T-helper 9 cell (primary cell): Measurements from ENCODE around the gene ZNF831.

Source experiments
- DNase-seq: peaks from one replicate; pipeline ENCODE4 v3.0.0-alpha.2; 2020

ZNF831 gene

GRCh38 chr20:59182401-59183044, 18.9 kb downstream of the ZNF831 start:
- no peak for DNase-seq

DNA sequence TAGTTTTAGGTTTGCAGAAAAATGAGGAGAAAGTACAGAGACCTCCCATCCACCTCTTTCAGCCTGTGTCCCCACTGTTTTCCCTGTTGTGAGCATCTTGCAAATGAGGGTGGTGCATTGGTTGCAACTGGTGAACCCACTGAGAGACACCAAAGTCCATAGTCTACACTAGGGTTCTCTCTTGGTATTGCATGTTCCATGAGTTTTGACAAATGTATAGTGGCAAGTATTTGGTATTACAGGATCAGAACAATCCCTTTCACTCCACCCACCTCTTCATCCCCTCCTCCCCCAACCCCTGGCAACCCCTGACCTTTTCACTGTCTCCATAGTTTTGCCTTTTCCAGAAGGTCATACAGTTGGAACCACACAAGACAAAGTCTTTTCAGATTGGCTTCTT, 20.1 kb downstream of the ZNF831 start:
- no peak for DNase-seq

GRCh38 chr20:59184880-59185447, 21.3 kb downstream of the ZNF831 start:
- DNase-seq: no peak

GRCh38 chr20:59185809-59186208, 22.2 kb downstream of the ZNF831 start:
- DNase-seq: no peak

- no peak for DNase-seq
Observed at GRCh38 chr20:59190466-59190865, 26.8 kb downstream of the ZNF831 start.

GRCh38 chr20:59191036-59191755, 27.6 kb downstream of the ZNF831 start:
- DNase-seq: no peak

DNA sequence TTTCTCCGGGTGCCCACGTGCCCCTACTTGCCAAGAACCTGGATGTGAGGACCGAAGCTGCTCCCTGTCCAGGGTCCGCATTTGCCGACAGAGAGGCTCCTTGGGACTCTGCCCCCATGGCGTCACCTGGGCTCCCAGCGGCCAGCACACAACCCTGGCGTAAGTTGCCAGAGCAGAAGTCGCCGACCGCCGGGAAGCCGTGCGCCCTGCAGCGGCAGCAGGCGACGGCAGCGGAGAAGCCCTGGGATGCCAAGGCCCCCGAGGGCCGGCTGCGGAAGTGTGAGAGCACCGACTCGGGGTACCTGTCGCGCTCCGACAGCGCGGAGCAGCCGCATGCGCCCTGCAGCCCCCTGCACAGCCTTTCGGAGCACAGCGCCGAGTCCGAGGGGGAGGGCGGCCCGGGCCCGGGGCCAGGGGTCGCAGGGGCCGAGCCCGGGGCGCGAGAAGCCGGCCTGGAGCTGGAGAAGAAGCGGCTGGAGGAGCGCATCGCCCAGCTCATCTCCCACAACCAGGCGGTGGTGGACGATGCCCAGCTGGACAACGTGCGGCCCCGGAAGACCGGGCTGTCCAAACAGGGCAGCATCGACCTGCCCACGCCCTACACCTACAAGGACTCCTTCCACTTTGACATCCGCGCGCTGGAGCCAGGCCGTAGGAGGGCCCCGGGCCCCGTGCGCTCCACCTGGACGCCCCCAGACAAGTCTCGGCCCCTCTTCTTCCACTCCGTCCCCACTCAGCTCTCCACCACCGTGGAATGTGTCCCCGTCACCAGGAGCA, 28.3 kb downstream of the ZNF831 start:
- no peak for DNase-seq

- DNase-seq: no peak
Observed at GRCh38 chr20:59192533-59192896, 28.9 kb downstream of the ZNF831 start.

DNA sequence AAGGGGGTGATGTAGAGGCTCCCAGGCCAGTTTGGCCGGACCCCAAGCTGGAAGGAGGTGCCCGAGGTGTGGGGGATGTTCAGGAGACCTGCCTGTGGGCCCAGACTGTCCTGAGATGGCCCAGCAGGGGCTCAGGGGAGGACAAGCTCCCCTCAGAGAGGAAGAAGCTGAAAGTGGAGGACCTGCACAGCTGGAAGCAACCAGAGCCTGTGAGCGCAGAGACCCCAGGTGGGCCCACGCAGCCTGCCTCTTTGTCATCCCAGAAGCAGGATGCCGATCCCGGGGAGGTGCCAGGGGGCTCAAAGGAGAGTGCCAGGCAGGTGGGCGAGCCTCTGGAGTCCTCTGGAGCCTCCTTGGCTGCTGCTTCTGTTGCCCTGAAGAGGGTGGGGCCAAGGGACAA, 29.7 kb downstream of the ZNF831 start:
- no peak for DNase-seq

GRCh38 chr20:59194023-59194935, 30.7 kb downstream of the ZNF831 start:
- DNase-seq: no peak

DNA sequence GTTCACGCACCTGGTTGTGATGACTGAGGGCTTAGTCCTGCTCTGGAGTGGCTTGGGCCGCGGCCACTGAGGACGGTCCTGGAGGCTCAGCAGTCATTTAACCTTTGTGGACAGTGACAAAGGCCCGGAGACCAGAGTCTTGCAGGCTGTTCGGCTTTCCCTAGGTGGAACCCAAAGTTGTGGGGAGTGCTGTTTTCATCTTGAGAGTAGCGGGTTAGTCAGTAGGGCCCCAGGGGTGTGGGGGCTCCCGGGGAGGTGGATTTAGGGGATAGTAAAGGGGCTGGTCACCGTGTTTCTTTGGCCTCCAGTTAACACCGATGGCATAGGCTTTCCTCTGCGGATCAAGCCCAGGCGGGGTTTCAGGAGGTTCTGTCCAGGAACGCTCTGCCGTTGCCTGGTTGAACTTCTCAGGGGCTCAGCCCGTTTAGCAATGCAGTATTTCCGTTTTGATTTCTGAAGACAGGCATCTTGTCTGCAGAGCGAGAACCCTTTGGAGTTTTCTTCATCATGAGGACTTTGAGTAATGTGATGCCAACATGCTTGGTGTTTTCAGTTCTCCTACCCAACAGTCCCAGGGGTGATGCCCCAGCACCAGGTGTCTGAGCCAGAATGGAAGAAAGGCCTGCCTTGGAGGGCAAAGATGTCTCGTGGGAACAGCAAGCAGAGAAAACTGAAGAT, 31.8 kb downstream of the ZNF831 start:
- no peak for DNase-seq

DNA sequence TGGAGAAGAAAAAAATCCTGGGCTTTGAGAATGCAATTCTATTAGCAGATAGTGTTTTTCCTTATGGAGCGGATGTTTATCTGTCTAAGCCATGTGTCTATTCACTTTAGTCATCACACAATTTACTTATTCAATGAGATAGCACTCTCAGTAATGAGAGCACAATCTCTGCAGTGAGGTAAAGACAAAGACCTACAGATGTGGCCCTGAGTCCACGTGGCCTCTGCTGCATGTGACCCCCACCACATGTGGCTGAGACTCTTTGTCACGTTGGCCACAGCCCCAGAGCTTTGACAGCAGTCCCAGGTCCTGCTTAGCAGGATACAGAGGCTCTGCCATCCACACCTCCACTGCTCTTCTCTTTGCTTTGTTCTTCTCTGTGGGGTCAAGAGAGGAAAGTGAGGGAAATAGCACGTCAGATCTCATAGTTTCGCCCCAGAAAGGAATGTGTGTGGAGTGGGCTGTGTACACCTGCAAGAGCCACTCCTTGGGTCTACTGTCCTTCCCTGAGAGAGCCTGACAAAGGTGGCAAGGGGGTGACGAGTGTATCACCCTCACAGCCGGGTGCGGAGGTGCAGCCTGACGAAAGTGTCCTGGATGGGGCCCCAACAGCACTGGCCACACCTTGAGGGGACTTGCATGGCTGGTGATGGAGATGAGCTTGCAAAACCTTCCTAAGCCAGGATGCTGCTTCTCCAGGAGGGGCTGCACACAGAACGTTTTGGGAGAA, 40.7 kb downstream of the ZNF831 start:
- no peak for DNase-seq

- DNase-seq: no peak
Observed at GRCh38 chr20:59205044-59205443, 41.4 kb downstream of the ZNF831 start.

DNA sequence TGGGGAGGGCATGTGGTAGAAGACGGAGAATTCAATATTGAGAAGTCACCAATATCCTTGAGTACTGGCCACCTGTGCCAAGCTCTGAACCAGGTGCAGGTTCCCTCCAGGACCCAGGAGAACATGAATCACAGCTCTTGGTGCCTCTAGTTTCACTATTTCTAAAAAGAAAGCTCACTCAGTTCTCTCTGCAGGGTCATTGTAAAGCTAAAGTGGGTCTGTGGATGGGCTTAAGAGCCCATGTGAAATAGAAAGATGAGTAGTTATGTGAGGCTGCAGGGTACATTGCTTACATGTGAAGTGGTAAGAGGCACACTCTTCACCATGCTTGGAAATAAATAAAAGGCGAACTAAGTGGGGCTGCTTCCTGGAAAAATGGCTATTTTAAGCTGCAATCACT, 43.6 kb downstream of the ZNF831 start:
- DNase-seq: no peak

- peak; percentile 80 for DNase-seq
Observed at GRCh38 chr20:59207742-59208357, 44.2 kb downstream of the ZNF831 start.

- no peak for DNase-seq
Observed at GRCh38 chr20:59210186-59210585, 46.6 kb downstream of the ZNF831 start.

DNA sequence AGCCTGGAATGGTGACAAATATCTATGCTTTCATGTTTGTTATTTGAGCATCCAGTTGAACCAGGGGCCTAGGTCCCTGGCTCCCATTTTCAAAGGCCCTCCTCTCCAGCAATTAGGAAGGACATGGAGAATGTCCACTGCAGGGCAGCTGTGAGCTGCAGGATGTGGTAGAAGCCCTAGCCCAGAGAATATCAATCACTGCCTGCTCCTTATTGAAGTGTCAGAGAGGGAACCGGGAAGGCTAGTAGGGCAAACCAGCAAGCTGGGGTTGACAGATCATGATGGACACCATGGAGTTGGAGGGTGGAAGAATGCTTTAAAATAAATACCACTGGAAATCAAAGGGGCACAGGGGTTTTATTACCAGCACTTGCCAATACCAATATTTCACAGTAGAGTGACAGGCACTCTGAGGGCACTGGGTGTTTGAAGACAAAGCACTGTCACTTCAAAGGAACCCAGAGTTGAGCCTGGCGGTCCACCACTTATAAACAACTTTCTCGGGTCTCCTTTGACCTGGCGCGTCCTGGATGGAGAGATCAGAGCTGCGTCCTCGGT, 47.7 kb downstream of the ZNF831 start:
- no peak for DNase-seq

GRCh38 chr20:59214073-59214472, 50.5 kb downstream of the ZNF831 start:
- DNase-seq: no peak

DNA sequence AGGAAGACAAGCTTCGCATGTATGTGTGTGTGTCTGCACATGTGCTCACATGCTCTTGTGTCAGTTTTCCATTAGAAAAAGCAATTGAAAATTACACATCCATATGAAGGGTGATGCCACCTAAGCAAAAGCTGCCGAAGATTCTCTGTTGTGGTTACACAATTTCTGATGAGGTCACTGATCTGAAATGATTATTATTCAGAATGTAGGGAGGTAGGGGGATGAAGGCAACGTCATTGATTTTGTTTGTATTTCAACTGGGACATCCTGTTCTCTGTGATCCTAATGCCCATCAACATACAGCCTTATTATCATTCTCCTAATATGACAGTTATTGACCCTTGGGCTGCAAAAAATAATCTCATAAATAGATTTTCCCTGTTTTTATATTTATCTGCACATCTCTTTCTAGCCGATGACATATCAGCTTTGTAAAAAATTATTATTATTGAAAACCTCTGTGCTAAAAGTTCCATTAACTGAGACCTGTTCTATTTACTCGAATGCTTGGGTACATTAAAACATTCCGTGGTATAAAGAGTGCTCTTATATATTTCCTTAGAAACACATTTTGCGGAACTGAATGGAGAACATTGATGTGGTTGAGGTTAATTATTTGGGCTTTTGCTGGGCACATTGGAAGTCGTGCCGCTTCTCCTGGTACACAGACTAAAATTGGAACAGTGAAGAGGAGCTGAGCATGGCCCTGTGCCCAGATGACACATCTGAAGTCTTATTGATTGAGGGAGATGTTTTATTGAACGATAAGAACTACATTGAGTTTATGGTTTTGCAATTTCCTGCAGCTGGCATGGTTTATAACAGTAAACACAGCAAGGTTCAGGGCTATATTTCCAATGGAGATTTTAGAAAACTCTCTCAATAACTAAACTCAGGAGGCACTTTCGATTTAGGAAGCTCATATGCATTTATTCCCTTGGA, 51.3 kb downstream of the ZNF831 start:
- no peak for DNase-seq
